ENCODE data around the gene C2CD3. TPM values are rescaled to one million over a fixed set of nuclear protein-coding genes. Genes with fewer than 3 reads are reported as not detected.

The C2CD3 gene
- total RNA-seq, 1 donor from 2014 or later, result 23.8 TPM

DNA sequence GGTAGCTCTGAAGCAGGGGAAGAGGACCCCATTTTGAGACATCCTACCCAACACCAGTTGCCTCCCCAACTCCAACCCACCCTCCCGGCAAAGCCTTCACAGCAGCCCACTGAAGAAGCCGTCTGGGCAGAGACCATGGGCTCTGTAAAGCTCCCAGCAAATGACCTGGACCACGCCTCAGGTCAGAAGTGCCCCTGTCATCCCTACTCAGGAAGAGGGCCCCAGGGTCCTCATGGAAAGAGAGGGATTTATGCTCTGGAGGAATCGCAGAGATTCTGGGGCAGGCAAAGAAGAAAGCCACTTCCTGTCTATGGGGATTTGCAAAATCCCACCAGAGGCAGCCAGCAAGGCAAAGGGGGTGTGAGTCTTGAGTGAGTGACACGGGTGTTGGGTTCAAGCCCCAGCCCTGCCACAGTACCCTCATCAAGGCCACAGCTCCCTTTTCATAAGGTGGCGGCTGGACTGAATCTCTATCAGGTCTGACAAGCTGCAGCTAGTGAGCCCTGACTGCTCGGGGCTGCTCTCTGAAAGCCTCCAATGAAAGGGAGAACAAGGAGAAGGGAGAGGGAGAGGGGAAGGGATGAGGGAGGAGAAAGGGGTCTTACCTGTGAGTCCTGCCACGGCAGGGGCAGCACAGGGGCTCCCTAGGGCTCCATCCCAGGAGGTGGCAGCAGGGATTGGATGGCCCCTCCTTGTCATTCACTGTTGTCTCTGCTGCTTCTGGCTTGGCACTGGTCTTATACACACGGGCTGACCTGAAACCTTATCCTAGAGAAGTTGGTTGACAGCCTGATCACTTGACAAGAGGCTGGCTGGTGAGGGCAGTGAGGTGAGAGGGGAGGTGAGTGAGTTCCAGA, 162.2 kb downstream of the C2CD3 start, which contains the start of gene UCP3:
UCP3 (minus strand) TSS at position 713 of the 857 bp plus-strand sequence. CDS start 2,043 bp downstream, outside the sequence.
- Histone ChIP-seq H3K27ac (no peak within 1 kb of the TSS), H3K9me3 (no peaks in the 10 kb centered on the region), H3K27me3 (no peaks in the 10 kb centered on the region), H3K4me3 (no peak within 1 kb of the TSS), H3K36me3 (peaks cover 0 to 5% of the 10 kb centered on the region in 2 donors), H3K4me1 (no peaks in the 10 kb centered on the region)
- DNase-seq (ENCODE audit: extremely low spot score in 2 of 2), result no peak
- intact Hi-C loops (cut with DNase I), result no loop called here
- TF ChIP-seq POLR2A (IDR thresholded peaks at IDR 0.05) (no peak), POLR2AphosphoS5 (IDR thresholded peaks at IDR 0.05; ENCODE audit: insufficient read depth in 1 of 2, low read depth in 1 of 2) (no peak)

DNA sequence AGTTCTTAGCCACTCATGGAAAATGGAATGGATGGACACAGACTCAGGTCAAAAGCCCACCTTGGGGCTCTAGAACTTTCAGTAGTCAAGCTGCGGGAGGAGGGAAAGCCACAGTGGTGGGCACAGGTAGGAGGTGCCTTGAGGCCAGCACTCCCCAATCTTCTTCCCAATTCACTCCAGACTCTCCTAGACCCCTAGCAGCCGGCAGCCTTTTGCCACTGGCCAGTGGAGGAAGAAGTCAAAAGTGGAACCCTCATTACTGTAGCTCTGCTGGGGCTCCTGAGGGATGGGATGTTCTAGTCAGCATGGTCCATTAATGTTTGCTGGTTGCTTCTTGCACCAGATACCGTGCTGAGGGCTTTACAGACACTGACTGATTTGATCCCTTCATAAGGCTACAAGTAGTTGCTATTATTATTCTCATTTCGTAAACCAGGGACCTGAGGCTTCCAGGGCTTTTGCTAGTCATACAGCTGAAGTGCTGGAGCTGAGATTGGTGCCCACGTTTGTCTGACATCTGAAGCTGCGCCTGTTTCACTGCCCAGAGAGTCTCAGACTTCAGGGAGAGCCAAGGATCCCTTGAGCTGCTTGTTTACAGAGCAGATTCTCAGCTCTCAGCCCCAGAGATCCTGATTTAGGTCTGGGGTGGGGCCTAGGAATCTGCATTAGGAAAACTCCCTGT, 163.0 kb downstream of the C2CD3 start:
- DNase-seq (ENCODE audit: extremely low spot score in 2 of 2), result no peak
- Histone ChIP-seq H3K4me1 (no peaks in the 10 kb centered on the region), H3K27ac (no peak overlapping the region), H3K4me3 (no peak overlapping the region), H3K9me3 (no peaks in the 10 kb centered on the region), H3K36me3 (peaks cover 0 to 6% of the 10 kb centered on the region in 2 donors), H3K27me3 (no peaks in the 10 kb centered on the region)
- intact Hi-C loops (cut with DNase I), result no loop called here
- TF ChIP-seq POLR2A (IDR thresholded peaks at IDR 0.05) (no peak), POLR2AphosphoS5 (IDR thresholded peaks at IDR 0.05; ENCODE audit: insufficient read depth in 1 of 2, low read depth in 1 of 2) (no peak)
- TF ChIP-seq, protein P1, sequence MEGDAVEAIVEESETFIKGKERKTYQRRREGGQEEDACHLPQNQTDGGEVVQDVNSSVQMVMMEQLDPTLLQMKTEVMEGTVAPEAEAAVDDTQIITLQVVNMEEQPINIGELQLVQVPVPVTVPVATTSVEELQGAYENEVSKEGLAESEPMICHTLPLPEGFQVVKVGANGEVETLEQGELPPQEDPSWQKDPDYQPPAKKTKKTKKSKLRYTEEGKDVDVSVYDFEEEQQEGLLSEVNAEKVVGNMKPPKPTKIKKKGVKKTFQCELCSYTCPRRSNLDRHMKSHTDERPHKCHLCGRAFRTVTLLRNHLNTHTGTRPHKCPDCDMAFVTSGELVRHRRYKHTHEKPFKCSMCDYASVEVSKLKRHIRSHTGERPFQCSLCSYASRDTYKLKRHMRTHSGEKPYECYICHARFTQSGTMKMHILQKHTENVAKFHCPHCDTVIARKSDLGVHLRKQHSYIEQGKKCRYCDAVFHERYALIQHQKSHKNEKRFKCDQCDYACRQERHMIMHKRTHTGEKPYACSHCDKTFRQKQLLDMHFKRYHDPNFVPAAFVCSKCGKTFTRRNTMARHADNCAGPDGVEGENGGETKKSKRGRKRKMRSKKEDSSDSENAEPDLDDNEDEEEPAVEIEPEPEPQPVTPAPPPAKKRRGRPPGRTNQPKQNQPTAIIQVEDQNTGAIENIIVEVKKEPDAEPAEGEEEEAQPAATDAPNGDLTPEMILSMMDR (IDR thresholded peaks at IDR 0.05), result no peak

DNA sequence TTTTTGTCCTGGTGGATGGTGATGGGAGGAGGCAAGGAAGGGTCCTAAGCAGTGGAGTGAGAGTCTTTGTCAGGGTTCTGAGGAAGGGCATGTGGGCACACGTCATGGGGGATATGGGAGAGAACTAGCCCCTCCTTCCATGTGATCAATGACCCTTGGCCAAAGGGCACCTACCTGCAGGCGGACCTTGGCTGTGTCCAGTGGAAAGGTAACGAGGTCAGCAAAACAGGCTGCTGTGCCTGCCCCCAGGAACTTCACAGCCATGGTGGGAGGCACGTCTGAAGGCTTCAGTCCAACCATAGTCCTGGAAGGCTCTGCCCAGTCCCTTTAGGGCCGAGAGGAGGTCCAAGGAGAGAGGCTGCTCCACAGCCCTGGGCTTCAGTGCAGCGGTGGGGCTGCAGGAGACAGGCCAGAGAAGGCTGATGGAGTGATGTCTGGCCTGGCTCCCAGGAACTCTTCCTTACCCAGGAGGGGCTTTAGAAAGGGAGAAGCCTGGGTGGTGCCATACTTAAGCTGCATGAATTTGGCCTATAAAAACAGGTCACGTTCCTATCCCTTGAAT, 164.0 kb downstream of the C2CD3 start:
- H3K4me3 ChIP-seq, result no peak overlapping the region
- no peaks in the 10 kb centered on the region for H3K4me1 ChIP-seq
- no peak for DNase-seq (ENCODE audit: extremely low spot score in 2 of 2)
- intact Hi-C loops (cut with DNase I), result no loop called here
- H3K27me3 ChIP-seq, result no peaks in the 10 kb centered on the region
- H3K36me3 ChIP-seq, result peaks cover 0 to 6% of the 10 kb centered on the region in 2 donors
- no peak overlapping the region for H3K27ac ChIP-seq
- H3K9me3 ChIP-seq, result no peaks in the 10 kb centered on the region
- TF ChIP-seq POLR2AphosphoS5 (IDR thresholded peaks at IDR 0.05; ENCODE audit: insufficient read depth in 1 of 2, low read depth in 1 of 2) (no peak), POLR2A (IDR thresholded peaks at IDR 0.05) (no peak)
- TF ChIP-seq, protein P1 (IDR thresholded peaks at IDR 0.05), result no peak

DNA sequence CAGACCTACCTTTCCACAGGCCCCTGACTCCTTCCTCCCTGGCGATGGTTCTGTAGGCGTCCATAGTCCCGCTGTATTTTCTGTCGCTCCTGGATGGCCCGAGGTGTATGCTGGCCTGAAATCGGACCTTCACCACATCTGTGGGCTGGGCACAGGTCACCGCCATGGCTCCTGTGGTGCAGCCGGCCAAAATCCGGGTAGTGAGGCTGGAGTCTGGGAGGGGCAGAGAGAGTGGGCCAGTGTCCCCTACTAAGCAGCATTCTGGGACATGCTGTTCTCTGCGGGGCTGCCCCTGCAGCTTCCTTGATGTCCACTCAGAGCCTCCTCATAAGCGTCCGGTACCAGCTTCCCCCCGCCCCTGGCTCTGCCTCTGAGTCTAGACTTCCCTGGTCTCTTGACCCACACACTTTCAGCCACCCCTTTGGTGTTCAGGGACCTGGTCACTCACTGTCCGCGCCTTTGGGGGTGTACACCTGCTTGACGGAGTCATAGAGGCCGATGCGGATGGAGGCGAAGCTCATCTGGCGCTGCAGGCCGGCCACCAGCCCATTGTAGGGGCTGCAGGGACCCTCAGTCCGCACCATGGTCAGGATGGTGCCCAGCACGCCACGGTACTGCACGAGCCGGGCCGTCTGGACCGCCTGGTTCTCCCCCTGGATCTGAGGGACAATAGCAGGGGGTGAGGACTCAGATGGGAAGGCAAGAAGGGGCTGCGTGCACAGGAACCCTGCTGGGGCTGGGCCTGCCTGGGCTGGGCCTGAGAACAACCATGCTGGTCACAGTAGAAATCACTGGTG, 164.9 kb downstream of the C2CD3 start:
- Histone ChIP-seq H3K27me3 (no peaks in the 10 kb centered on the region), H3K36me3 (peaks cover 0 to 6% of the 10 kb centered on the region in 2 donors), H3K27ac (no peak overlapping the region), H3K4me1 (no peaks in the 10 kb centered on the region), H3K4me3 (no peak overlapping the region), H3K9me3 (no peaks in the 10 kb centered on the region)
- no peak for DNase-seq (ENCODE audit: extremely low spot score in 2 of 2)
- no peak for TF ChIP-seq POLR2A (IDR thresholded peaks at IDR 0.05)
- TF ChIP-seq, protein P1 (IDR thresholded peaks at IDR 0.05), result no peak
- TF ChIP-seq POLR2AphosphoS5 (IDR thresholded peaks at IDR 0.05; ENCODE audit: insufficient read depth in 1 of 2, low read depth in 1 of 2), result no peak
- intact Hi-C loops (cut with DNase I), result no loop called here
